H9 (cell line): ENCODE data around the gene TENM3. TPM values are rescaled to one million over a fixed set of nuclear protein-coding genes. Genes with fewer than 3 reads are reported as not detected.

Source experiments
- DNase-seq: peaks from one replicate; pipeline ENCODE4 v3.0.0-alpha.2; 2017
- H2AFZ ChIP-seq: one replicate; pipeline ENCODE4 v1.6.1; 2013; ENCODE audit warnings: mild to moderate bottlenecking, low read length, control low read depth, moderate library complexity
- H2AK5ac ChIP-seq: 2 replicates; pipeline ENCODE4 v1.6.1; 2013; ENCODE audit warnings: low read length, control low read depth, mixed read lengths; ENCODE audit not compliant: insufficient read length
- H2BK120ac ChIP-seq: one replicate; pipeline ENCODE4 v1.6.1; 2013; ENCODE audit warnings: low read depth, mild to moderate bottlenecking, low read length, control low read depth, inconsistent platforms; ENCODE audit not compliant: poor library complexity, severe bottlenecking
- H2BK12ac ChIP-seq: 2 replicates; pipeline ENCODE4 v1.6.1; 2013; ENCODE audit warnings: low read length, control low read depth, mixed read lengths, low read depth; ENCODE audit not compliant: insufficient read length
- H2BK15ac ChIP-seq: 2 replicates; pipeline ENCODE4 v1.6.1; 2013; ENCODE audit warnings: low read depth, low read length, control low read depth
- H2BK20ac ChIP-seq: one replicate; pipeline ENCODE4 v1.6.1; 2013; ENCODE audit warnings: low read depth, mild to moderate bottlenecking, low read length, control low read depth, inconsistent platforms; ENCODE audit not compliant: poor library complexity, severe bottlenecking
- H2BK5ac ChIP-seq: 2 replicates; pipeline ENCODE4 v1.6.1; 2013; ENCODE audit warnings: low read length, control low read depth, mixed read lengths; ENCODE audit not compliant: insufficient read length
- H3K14ac ChIP-seq: 2 replicates; pipeline ENCODE4 v1.6.1; 2013; ENCODE audit warnings: low read length, control low read depth; ENCODE audit not compliant: insufficient read depth
- H3K18ac ChIP-seq: 2 replicates; pipeline ENCODE4 v1.6.1; 2013; ENCODE audit warnings: low read depth, mild to moderate bottlenecking, mixed read lengths, low read length, control low read depth; ENCODE audit not compliant: insufficient read length
- H3K23ac ChIP-seq: 2 replicates; pipeline ENCODE4 v1.6.1; 2013; ENCODE audit warnings: low read length, control low read depth, mixed read lengths, low read depth; ENCODE audit not compliant: insufficient read length
- H3K23me2 ChIP-seq: 2 replicates; pipeline ENCODE4 v1.6.1; 2013; ENCODE audit warnings: low read depth, mild to moderate bottlenecking, mixed read lengths, low read length, control low read depth; ENCODE audit not compliant: insufficient read length, poor library complexity, severe bottlenecking
- H3K27ac ChIP-seq: 2 replicates; pipeline ENCODE4 v1.5.1; 2013; ENCODE audit warnings: low read length, control low read depth, mixed read lengths, low read depth; ENCODE audit not compliant: insufficient read length
- H3K27me3 ChIP-seq: 2 replicates; pipeline ENCODE4 v1.6.1; 2013; ENCODE audit warnings: low read length, control low read depth, inconsistent platforms; ENCODE audit not compliant: insufficient read depth
- H3K4ac ChIP-seq: 2 replicates; pipeline ENCODE4 v1.6.1; 2013; ENCODE audit warnings: low read depth, mild to moderate bottlenecking, control low read depth, inconsistent platforms, low read length, moderate library complexity
- H3K4me1 ChIP-seq: 2 replicates; pipeline ENCODE4 v1.6.1; 2013; ENCODE audit warnings: low read length, control low read depth, inconsistent platforms; ENCODE audit not compliant: insufficient read depth
- H3K4me2 ChIP-seq: 2 replicates; pipeline ENCODE4 v1.6.1; 2013; ENCODE audit warnings: low read length, control low read depth, mixed read lengths; ENCODE audit not compliant: insufficient read length, insufficient read depth
- H3K56ac ChIP-seq: 2 replicates; pipeline ENCODE4 v1.6.1; 2013; ENCODE audit warnings: low read depth, mild to moderate bottlenecking, mixed read lengths, low read length, control low read depth; ENCODE audit not compliant: insufficient read length
- H3K79me1 ChIP-seq: 2 replicates; pipeline ENCODE4 v1.6.1; 2013; ENCODE audit warnings: low read depth, mild to moderate bottlenecking, moderate library complexity, low read length, control low read depth, inconsistent platforms; ENCODE audit not compliant: insufficient read depth, poor library complexity, severe bottlenecking
- H3K79me2 ChIP-seq: 2 replicates; pipeline ENCODE4 v1.6.1; 2013; ENCODE audit warnings: low read length, control low read depth, inconsistent platforms; ENCODE audit not compliant: insufficient read depth
- H3K9ac ChIP-seq: 2 replicates; pipeline ENCODE4 v1.6.1; 2013; ENCODE audit warnings: low read length, control low read depth, mixed read lengths; ENCODE audit not compliant: insufficient read length; ENCODE audit errors: extremely low read depth
- H3K9me3 ChIP-seq: one replicate; pipeline ENCODE4 v1.6.1; 2013; ENCODE audit warnings: low read depth, low read length, inconsistent platforms; ENCODE audit not compliant: control insufficient read depth
- H3T11ph ChIP-seq: one replicate; pipeline ENCODE4 v1.6.1; 2013; ENCODE audit warnings: mild to moderate bottlenecking, low read length, control low read depth, inconsistent platforms
- H4K20me1 ChIP-seq: one replicate; pipeline ENCODE4 v1.6.1; 2013; ENCODE audit not compliant: control insufficient read depth, insufficient read length, insufficient read depth
- H4K5ac ChIP-seq: 2 replicates; pipeline ENCODE4 v1.6.1; 2013; ENCODE audit warnings: low read depth, mild to moderate bottlenecking, mixed read lengths, low read length, control low read depth; ENCODE audit not compliant: insufficient read length
- H4K8ac ChIP-seq: replicated peaks from 2 replicates; pipeline ENCODE4 v1.6.1; 2013; ENCODE audit warnings: low read length, control low read depth, mixed read lengths, low read depth; ENCODE audit not compliant: insufficient read length
- H4K91ac ChIP-seq: 2 replicates; pipeline ENCODE4 v1.6.1; 2013; ENCODE audit warnings: low read depth, mild to moderate bottlenecking, moderate library complexity, mixed read lengths, low read length, control low read depth; ENCODE audit not compliant: insufficient read length
- H3K27ac Mint-ChIP-seq, 3 experiments: 2 replicates in 2 of 3; 3 replicates in 1 of 3; pipeline ENCODE4 v1.8.0; 2020 to 2021; ENCODE audit warnings: mixed read lengths in 3 of 3, mild to moderate bottlenecking in 1 of 3, moderate library complexity in 1 of 3
- H3K27me3 Mint-ChIP-seq: 2 replicates; pipeline ENCODE4 v1.8.0; 2021; ENCODE audit warnings: low read depth, mild to moderate bottlenecking, moderate library complexity, mixed read lengths
- H3K36me3 Mint-ChIP-seq, 3 experiments: 2 replicates in 2 of 3; 3 replicates in 1 of 3; pipeline ENCODE4 v1.8.0; 2020 to 2021; ENCODE audit warnings: low read depth in 3 of 3, mixed read lengths in 3 of 3; ENCODE audit not compliant: insufficient read depth in 1 of 3
- H3K4me1 Mint-ChIP-seq, 2 experiments: 2 replicates each; pipeline ENCODE4 v1.8.0; 2020; ENCODE audit warnings: mixed read lengths in 2 of 2
- H3K4me3 Mint-ChIP-seq, 2 experiments: 2 replicates in 1 of 2; 3 replicates in 1 of 2; pipeline ENCODE4 v1.8.0; 2020 to 2021; ENCODE audit warnings: mild to moderate bottlenecking in 2 of 2, mixed read lengths in 2 of 2, moderate library complexity in 1 of 2
- H3K9me3 Mint-ChIP-seq, 2 experiments: 2 replicates in 1 of 2; 3 replicates in 1 of 2; pipeline ENCODE4 v1.8.0; 2020; ENCODE audit warnings: mild to moderate bottlenecking in 2 of 2, mixed read lengths in 2 of 2, moderate library complexity in 1 of 2
- WGBS: extraction: QIAGEN DNeasy Blood & Tissue Kit; methylation state at CpG from one replicate; pipeline ENCODE4 v1.1.7; 2013; ENCODE audit warnings: missing lambda C conversion rate, low lambda C conversion rate, mixed read lengths; ENCODE audit not compliant: insufficient read length; ENCODE audit errors: extremely low coverage; 5-methylcytosine and 5-hydroxymethylcytosine counted together
- total RNA-seq: library from RNA; stranded (reverse); gene quantifications from 2 replicates; pipeline ENCODE4 v1.2.1, GENCODE V29; 2021
- TF ChIP-seq, protein P1 (sequence below): fragments of 200-600 bp; sonication (generic); conservative IDR thresholded peaks from 3 replicates; pipeline ENCODE4 v1.8.0; 2021; ENCODE audit warnings: antibody characterized with exemption, mild to moderate bottlenecking

The TENM3 gene
- total RNA-seq, 1 experiment from 2014 or later = 49.6 TPM

DNA sequence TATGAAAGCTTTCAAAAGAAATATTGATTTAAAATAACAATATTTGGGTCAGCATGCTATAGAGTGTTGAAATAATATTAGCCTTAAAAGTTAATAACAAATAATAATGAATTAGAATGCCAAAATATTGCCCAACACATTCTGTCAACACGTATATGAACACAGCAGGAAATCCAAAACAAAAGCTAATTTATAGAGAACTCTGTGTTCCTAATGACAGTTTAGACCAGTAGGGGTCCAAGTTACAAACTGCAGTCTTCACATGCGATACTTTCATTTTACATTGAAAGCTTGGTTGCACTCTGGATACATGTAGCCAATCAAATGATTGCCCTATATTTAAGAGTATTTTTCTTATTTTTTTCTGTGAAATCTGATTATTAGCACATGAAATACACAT, 399.6 kb downstream of the TENM3 start:
- DNase-seq = no peak
- Histone ChIP-seq H2BK120ac (no peak overlapping the region), H3K9me3 (no peaks in the 10 kb centered on the region), H3K4me2 (no peak overlapping the region), H3T11ph (no peak overlapping the region), H4K20me1 (no peaks in the 10 kb centered on the region), H3K23ac (no peak overlapping the region), H3K27ac (no peak overlapping the region), H3K79me1 (no peaks in the 10 kb centered on the region), H3K14ac (no peak overlapping the region), H2BK20ac (no peak overlapping the region), H2AFZ (no peak overlapping the region), H2BK15ac (no peak overlapping the region), H3K4me1 (no peaks in the 10 kb centered on the region), H3K56ac (no peak overlapping the region), H3K79me2 (no peaks in the 10 kb centered on the region), H3K27me3 (no peaks in the 10 kb centered on the region), H4K5ac (no peak overlapping the region), H3K23me2 (no peaks in the 10 kb centered on the region), H3K4ac (no peak overlapping the region), H2BK12ac (no peak overlapping the region), H2AK5ac (no peak overlapping the region), H3K9ac (no peak overlapping the region), H4K8ac (no peak overlapping the region), H3K18ac (no peak overlapping the region), H4K91ac (no peak overlapping the region), H2BK5ac (no peak overlapping the region)
- peaks cover 4 to 7% of the 10 kb centered on the region in 2 experiments; a peak in 4 of 5 replicates for H3K9me3 Mint-ChIP-seq
- H3K36me3 Mint-ChIP-seq = peaks cover 17 to 26% (median 20%) of the 10 kb centered on the region in 3 experiments
- no peak overlapping the region for H3K27ac Mint-ChIP-seq
- H3K4me3 Mint-ChIP-seq = no peak overlapping the region
- TF ChIP-seq, protein P1, sequence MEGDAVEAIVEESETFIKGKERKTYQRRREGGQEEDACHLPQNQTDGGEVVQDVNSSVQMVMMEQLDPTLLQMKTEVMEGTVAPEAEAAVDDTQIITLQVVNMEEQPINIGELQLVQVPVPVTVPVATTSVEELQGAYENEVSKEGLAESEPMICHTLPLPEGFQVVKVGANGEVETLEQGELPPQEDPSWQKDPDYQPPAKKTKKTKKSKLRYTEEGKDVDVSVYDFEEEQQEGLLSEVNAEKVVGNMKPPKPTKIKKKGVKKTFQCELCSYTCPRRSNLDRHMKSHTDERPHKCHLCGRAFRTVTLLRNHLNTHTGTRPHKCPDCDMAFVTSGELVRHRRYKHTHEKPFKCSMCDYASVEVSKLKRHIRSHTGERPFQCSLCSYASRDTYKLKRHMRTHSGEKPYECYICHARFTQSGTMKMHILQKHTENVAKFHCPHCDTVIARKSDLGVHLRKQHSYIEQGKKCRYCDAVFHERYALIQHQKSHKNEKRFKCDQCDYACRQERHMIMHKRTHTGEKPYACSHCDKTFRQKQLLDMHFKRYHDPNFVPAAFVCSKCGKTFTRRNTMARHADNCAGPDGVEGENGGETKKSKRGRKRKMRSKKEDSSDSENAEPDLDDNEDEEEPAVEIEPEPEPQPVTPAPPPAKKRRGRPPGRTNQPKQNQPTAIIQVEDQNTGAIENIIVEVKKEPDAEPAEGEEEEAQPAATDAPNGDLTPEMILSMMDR = peak; percentile 36; the same call in 2 of the 3 replicates
- peaks cover 0 to under 1% of the 10 kb centered on the region in 2 experiments; a peak in 2 of 4 replicates for H3K4me1 Mint-ChIP-seq
- no CpG with 5 or more reads among the region's 2 CpGs for WGBS
- no peaks in the 10 kb centered on the region for H3K27me3 Mint-ChIP-seq
